BJ (cell line): Measurements from ENCODE around the gene NMUR2. TPM values are rescaled to one million over a fixed set of nuclear protein-coding genes. Genes with fewer than 3 reads are reported as not detected.

Experiments
- CTCF ChIA-PET: fragments of 350-600 bp; formaldehyde crosslinking; extraction: SDS; loops from one replicate; lab custom pipeline; 2021; ENCODE audit warnings: antibody characterized with exemption, inconsistent platforms; lab: Yijun Ruan, JAX
- POLR2A ChIA-PET: fragments of 300-600 bp; sonication (Branson Sonifier 250); formaldehyde crosslinking; extraction: SDS; loops from one replicate; lab custom pipeline; 2021; ENCODE audit warnings: antibody characterized with exemption; lab: Charles Lee
- DNase-seq: peaks from one replicate; pipeline ENCODE4 v3.0.0-alpha.2; 2011; ENCODE audit warnings: low read depth
- H3K27me3 ChIP-seq: 2 replicates; pipeline ENCODE4 v1.6.0; 2011; ENCODE audit warnings: low read length; ENCODE audit not compliant: control insufficient read depth, insufficient read depth
- H3K36me3 ChIP-seq: 2 replicates; pipeline ENCODE4 v1.5.1; 2011; ENCODE audit warnings: low read length; ENCODE audit not compliant: control insufficient read depth, insufficient read depth
- H3K4me3 ChIP-seq: 2 replicates; pipeline ENCODE4 v1.5.1; 2011; ENCODE audit warnings: low read depth, mild to moderate bottlenecking, control low read depth, low read length
- polyA plus RNA-seq: library from polyadenylated mRNA; depleted of rRNA; stranded (reverse); fragments of >200 nt; gene quantifications from 2 replicates; pipeline ENCODE4 v1.2.3, GENCODE V29; 2011
- TF ChIP-seq, protein P1 (sequence below): IDR thresholded peaks from 2 replicates; pipeline ENCODE4 v1.5.1; 2011; ENCODE audit warnings: low read depth, mild to moderate bottlenecking, control low read depth, inconsistent platforms, low read length, moderate library complexity; ENCODE audit not compliant: insufficient read depth

NMUR2 gene
- polyA plus RNA-seq, 1 experiment = not detected

DNA sequence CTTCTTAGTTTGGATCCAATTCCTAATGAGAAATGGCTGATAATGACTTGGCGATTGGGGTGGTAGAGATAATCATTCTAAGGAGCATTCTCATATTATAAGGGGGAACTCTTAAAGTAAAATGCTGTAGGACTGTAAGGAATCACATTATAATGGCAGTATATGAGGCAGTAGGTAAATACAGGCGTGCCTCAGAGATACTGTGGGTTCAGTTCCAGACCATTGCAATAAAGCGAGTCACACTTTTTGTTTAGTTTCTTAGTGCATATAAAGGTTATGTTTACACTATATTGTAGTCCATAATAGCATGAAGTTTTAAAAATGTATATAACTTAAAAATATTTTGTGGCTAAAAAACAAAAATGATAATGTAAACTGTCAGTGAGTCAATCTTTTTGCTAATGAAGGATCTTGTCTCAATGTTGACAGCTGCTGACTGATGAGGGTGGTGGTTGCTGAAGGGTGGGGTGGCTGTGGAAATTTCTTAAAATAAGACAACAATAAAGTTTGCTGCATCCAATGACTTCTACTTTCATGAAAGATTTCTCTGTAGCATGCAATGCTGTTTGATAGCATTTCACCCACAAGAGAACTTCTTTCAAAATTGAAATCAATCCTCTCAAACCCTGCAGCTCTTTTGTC is 15.8 kb downstream of the NMUR2 start:
- no peak overlapping the region for H3K4me3 ChIP-seq
- ChIA-PET CTCF (no interaction called here), POLR2A (no interaction called here)
- H3K27me3 ChIP-seq = no peaks in the 10 kb centered on the region
- no peak for DNase-seq
- TF ChIP-seq, protein P1, sequence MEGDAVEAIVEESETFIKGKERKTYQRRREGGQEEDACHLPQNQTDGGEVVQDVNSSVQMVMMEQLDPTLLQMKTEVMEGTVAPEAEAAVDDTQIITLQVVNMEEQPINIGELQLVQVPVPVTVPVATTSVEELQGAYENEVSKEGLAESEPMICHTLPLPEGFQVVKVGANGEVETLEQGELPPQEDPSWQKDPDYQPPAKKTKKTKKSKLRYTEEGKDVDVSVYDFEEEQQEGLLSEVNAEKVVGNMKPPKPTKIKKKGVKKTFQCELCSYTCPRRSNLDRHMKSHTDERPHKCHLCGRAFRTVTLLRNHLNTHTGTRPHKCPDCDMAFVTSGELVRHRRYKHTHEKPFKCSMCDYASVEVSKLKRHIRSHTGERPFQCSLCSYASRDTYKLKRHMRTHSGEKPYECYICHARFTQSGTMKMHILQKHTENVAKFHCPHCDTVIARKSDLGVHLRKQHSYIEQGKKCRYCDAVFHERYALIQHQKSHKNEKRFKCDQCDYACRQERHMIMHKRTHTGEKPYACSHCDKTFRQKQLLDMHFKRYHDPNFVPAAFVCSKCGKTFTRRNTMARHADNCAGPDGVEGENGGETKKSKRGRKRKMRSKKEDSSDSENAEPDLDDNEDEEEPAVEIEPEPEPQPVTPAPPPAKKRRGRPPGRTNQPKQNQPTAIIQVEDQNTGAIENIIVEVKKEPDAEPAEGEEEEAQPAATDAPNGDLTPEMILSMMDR = no peak
- no peaks in the 10 kb centered on the region for H3K36me3 ChIP-seq

DNA sequence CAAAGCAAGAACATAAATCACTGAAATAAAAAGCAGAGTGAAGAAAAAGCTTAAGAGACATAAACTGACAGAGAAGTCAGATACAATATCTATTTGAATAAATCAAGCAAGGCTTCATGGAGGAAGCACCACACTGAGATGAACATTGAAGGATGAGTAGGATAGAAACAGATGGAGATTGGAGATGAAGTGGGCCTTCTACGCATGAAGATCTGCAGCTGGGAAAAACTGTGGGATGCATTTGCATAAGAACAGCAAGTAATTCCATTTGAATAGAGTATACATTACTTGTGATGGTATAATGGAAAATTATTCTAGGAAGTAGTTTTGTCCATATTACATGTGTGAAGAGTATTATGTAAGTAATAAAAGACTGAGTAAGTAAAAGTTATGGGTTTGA is 16.5 kb downstream of the NMUR2 start:
- DNase-seq = no peak
- ChIA-PET CTCF (no interaction called here), POLR2A (no interaction called here)
- H3K4me3 ChIP-seq = no peak overlapping the region
- H3K27me3 ChIP-seq = no peaks in the 10 kb centered on the region
- H3K36me3 ChIP-seq = no peaks in the 10 kb centered on the region
- TF ChIP-seq, protein P1 = no peak

DNA sequence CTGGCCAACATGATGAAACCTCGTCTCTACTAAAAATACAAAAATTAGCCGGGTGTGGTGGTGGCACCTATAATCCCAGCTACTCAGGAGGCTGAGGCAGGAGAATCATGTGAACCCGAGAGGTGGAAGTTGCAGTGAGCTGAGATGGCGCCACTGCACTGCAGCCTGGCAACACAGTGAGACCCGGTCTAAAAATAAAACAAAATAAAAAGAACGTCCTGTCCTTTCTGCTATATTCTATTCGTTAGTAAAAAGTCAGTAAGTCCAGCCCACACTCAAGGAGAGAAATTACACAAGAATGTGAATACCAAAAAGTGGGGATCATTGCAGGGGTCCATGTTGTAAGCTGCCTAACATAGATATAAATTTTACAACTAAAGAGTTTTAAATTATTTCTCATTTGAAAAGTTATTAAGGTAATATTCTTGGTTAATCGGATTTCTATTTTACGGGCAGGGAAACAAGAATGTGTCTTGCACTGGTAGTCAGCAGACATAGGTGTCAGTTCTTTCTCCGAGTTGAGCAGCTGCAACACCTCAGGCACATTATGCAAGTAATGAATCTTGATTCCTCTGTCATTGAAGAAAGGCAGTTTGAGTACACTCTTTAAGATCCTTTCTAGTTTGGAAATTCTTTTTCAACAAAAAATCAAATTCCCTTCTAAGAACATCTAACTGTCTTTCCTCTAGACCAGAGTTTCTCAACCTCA is 24.5 kb downstream of the NMUR2 start:
- DNase-seq = no peak
- TF ChIP-seq, protein P1 = no peak
- Histone ChIP-seq H3K36me3 (no peaks in the 10 kb centered on the region), H3K27me3 (no peaks in the 10 kb centered on the region), H3K4me3 (no peak overlapping the region)
- POLR2A ChIA-PET = no interaction called here
- CTCF ChIA-PET = no interaction called here

DNA sequence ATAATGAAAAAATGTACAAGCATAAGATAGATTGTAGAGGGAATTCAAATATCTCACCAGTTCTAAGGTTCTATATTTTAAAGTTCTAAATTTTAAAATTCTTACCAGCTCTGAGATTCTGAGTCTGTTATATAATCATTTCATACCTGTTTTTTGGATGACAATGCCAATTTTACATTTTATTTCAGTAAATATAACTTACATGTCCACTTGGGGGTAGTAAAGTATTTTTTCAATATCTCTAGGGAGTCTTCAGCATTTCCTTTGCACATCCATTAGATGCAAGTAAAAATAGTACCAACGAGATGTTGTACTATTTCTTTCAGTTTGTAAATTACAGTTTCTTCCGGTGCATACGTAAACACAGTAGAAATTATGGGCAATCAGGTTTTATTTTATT is 25.7 kb downstream of the NMUR2 start:
- H3K36me3 ChIP-seq = no peaks in the 10 kb centered on the region
- POLR2A ChIA-PET = no interaction called here
- TF ChIP-seq, protein P1 = no peak
- CTCF ChIA-PET = no interaction called here
- H3K4me3 ChIP-seq = no peak overlapping the region
- no peaks in the 10 kb centered on the region for H3K27me3 ChIP-seq
- DNase-seq = no peak

DNA sequence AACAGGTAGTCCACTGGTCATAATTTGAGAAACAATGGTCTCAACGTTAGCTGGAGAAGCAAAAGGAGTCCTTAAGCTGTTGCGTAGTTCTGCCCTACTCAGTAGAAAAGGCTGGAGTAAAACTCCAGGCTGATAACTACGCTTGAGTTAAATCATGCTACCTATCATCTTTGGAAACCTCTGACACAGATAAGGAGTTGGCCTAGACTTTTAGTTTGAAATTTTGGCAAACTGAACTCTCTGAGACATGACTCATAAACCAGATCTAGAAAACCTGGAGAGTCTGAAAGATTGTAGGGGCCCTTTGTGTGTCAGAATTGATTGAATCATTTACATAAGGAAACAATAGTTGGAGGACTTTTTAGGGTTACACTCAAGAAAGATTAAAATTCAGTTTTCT is 26.3 kb downstream of the NMUR2 start:
- Histone ChIP-seq H3K27me3 (no peaks in the 10 kb centered on the region), H3K36me3 (no peaks in the 10 kb centered on the region), H3K4me3 (no peak overlapping the region)
- ChIA-PET POLR2A (no interaction called here), CTCF (no interaction called here)
- TF ChIP-seq, protein P1 = no peak
- DNase-seq = no peak
